Measurements from ENCODE around the gene C1orf232. TPM values are rescaled to one million over a fixed set of nuclear protein-coding genes. Genes with fewer than 3 reads are reported as not detected.

The C1orf232 gene
- total and polyA plus RNA-seq, 9 of the 15 experiments (the other 6 are each of a cell fraction or from before 2014, with no cell fraction given) = not detected

GRCh38 chr1:26138974-26139558 lies 29.7 kb downstream of the C1orf232 start (continued):
- TF ChIP-seq ARID4B (CRISPR knock-in tag; IDR thresholded peaks at IDR 0.05) (no peak), PYGO2 (tag; IDR thresholded peaks at IDR 0.05) (no peak), ZNF436 (CRISPR knock-in tag; IDR thresholded peaks at IDR 0.05) (no peak), NFATC3 (IDR thresholded peaks at IDR 0.05) (no peak), CHAMP1 (IDR thresholded peaks at IDR 0.05) (no peak), NCOR1 (IDR thresholded peaks at IDR 0.05) (no peak), CHCHD3 (CRISPR knock-in tag; IDR thresholded peaks at IDR 0.05) (no peak), YY1 (IDR thresholded peaks at IDR 0.05; ENCODE audit: borderline replicate concordance in 1 of 3, control insufficient read depth in 1 of 3, extremely low read depth in 1 of 3, insufficient read depth in 3 of 3, insufficient read length in 1 of 3, insufficient replicate concordance in 2 of 3, low read depth in 1 of 3, low read length in 2 of 3) (no peak), ARNT (IDR thresholded peaks at IDR 0.05) (no peak; a peak in 1 of 4 replicates), POLR3A (IDR thresholded peaks at IDR 0.05; ENCODE audit: borderline replicate concordance, extremely low read depth, insufficient read depth, insufficient read length) (no peak), ATF1 (CRISPR knock-in tag; IDR thresholded peaks at IDR 0.05) (no peak), ATF1 (tag; IDR thresholded peaks at IDR 0.05) (peak; percentile 27; the same call in 1 of the 2 replicates), KDM1A (IDR thresholded peaks at IDR 0.05) (0 out of 4 replicates have a peak, but pooled peaks of 1 of the 2 experiments have one; percentile 14), GTF2E2 (tag; IDR thresholded peaks at IDR 0.05) (no peak), ZSCAN29 (IDR thresholded peaks at IDR 0.05) (no peak), MYC (IDR thresholded peaks at IDR 0.05; ENCODE audit: low read depth, low read length) (no peak), MYC (CRISPR knock-in tag; IDR thresholded peaks at IDR 0.05; ENCODE audit: borderline replicate concordance, low read depth) (no peak), ZNF449 (CRISPR knock-in tag; IDR thresholded peaks at IDR 0.05) (no peak), MXD1 (CRISPR knock-in tag; IDR thresholded peaks at IDR 0.05; ENCODE audit: borderline replicate concordance, poor library complexity, severe bottlenecking) (no peak)
